SK-N-SH treated with all-trans-retinoic acid at 6 μM for 48 hours (cell line): ENCODE results near the gene CNTN4.

Source experiments
- ATAC-seq: fragments of 200-7000 bp; cut with Tn5 transposase; 3 replicates; pipeline ENCODE4 v1.9.1; 2020; ENCODE audit warnings: mild to moderate bottlenecking, moderate library complexity
- ARNTL ChIP-seq: fragments of 450-650 bp; formaldehyde crosslinking; IDR thresholded peaks from 2 replicates; pipeline ENCODE4 v1.5.0; 2020; ENCODE audit warnings: low read depth, mild to moderate bottlenecking, moderate library complexity, borderline replicate concordance
- BACH2 ChIP-seq: fragments of 250-450 bp; sonication (Bioruptor Pico); IDR thresholded peaks from 2 replicates; pipeline ENCODE4 v1.9.0; 2021; ENCODE audit warnings: mild to moderate bottlenecking, borderline replicate concordance
- CSDC2 ChIP-seq: fragments of 250-450 bp; sonication (Bioruptor Pico); IDR thresholded peaks from 2 replicates; pipeline ENCODE4 v1.5.0; 2020; ENCODE audit warnings: mild to moderate bottlenecking, moderate library complexity
- ESRRG ChIP-seq: fragments of 250-450 bp; sonication (Bioruptor Pico); IDR thresholded peaks from 2 replicates; pipeline ENCODE4 v1.6.1; 2021; ENCODE audit warnings: mild to moderate bottlenecking
- GLIS3 ChIP-seq: fragments of 250-450 bp; sonication (Bioruptor Pico); IDR thresholded peaks from 2 replicates; pipeline ENCODE4 v1.5.0; 2020; ENCODE audit warnings: mild to moderate bottlenecking, moderate library complexity
- ISL1 ChIP-seq: fragments of 250-450 bp; sonication (Bioruptor Pico); IDR thresholded peaks from 2 replicates; pipeline ENCODE4 v2.1.2; 2022; ENCODE audit warnings: mild to moderate bottlenecking, moderate library complexity
- OSR1 ChIP-seq: fragments of 250-450 bp; sonication (Bioruptor Pico); IDR thresholded peaks from 2 replicates; pipeline ENCODE4 v1.8.0; 2022; ENCODE audit warnings: moderate library complexity, mild to moderate bottlenecking, inconsistent platforms
- SNAI2 ChIP-seq: fragments of 250-450 bp; sonication (Bioruptor Pico); IDR thresholded peaks from 2 replicates; pipeline ENCODE4 v1.5.0; 2020; ENCODE audit warnings: mild to moderate bottlenecking, moderate library complexity
- TCF4 ChIP-seq: fragments of 250-450 bp; sonication (Bioruptor Pico); IDR thresholded peaks from 2 replicates; pipeline ENCODE4 v1.8.0; 2021; ENCODE audit warnings: mild to moderate bottlenecking, moderate library complexity, borderline replicate concordance
- ZFP3 ChIP-seq: fragments of 250-450 bp; sonication (Bioruptor Pico); IDR thresholded peaks from 2 replicates; pipeline ENCODE4 v1.5.0; 2020; ENCODE audit warnings: mild to moderate bottlenecking, moderate library complexity
- ZFP30 ChIP-seq: fragments of 450-650 bp; formaldehyde crosslinking; IDR thresholded peaks from 2 replicates; pipeline ENCODE4 v1.5.0; 2022; ENCODE audit warnings: mild to moderate bottlenecking, moderate library complexity
- ZNF565 ChIP-seq: fragments of 450-650 bp; formaldehyde crosslinking; conservative IDR thresholded peaks from 2 replicates; pipeline ENCODE4 v1.5.0; 2020; ENCODE audit warnings: low read depth, mild to moderate bottlenecking, moderate library complexity
- ZNF70 ChIP-seq: fragments of 450-650 bp; formaldehyde crosslinking; IDR thresholded peaks from 2 replicates; pipeline ENCODE4 v1.5.0; 2020; ENCODE audit warnings: mild to moderate bottlenecking, moderate library complexity
- TF ChIP-seq, protein P1 (sequence below): fragments of 250-450 bp; sonication (Bioruptor Pico); IDR thresholded peaks from 2 replicates; pipeline ENCODE4 v1.5.1; 2021; ENCODE audit warnings: mild to moderate bottlenecking, moderate library complexity
- TF ChIP-seq, protein P2 (sequence below): fragments of 250-450 bp; sonication (Bioruptor Pico); IDR thresholded peaks from 2 replicates; pipeline ENCODE4 v1.8.0; 2020; ENCODE audit warnings: mild to moderate bottlenecking, moderate library complexity, borderline replicate concordance
- TF ChIP-seq, protein P3 (sequence below): fragments of 250-450 bp; sonication (Bioruptor Pico); IDR thresholded peaks from 2 replicates; pipeline ENCODE4 v1.5.0; 2020; ENCODE audit warnings: mild to moderate bottlenecking, moderate library complexity
- TF ChIP-seq, protein P4 (sequence below): fragments of 250-450 bp; sonication (Bioruptor Pico); IDR thresholded peaks from 2 replicates; pipeline ENCODE4 v1.8.0; 2021; ENCODE audit warnings: low read depth, mild to moderate bottlenecking, moderate library complexity, borderline replicate concordance
- TF ChIP-seq, protein P5 (sequence below): fragments of 250-450 bp; sonication (Bioruptor Pico); IDR thresholded peaks from 2 replicates; pipeline ENCODE4 v1.5.1; 2020; ENCODE audit warnings: low read depth, mild to moderate bottlenecking, moderate library complexity

CNTN4 gene

DNA sequence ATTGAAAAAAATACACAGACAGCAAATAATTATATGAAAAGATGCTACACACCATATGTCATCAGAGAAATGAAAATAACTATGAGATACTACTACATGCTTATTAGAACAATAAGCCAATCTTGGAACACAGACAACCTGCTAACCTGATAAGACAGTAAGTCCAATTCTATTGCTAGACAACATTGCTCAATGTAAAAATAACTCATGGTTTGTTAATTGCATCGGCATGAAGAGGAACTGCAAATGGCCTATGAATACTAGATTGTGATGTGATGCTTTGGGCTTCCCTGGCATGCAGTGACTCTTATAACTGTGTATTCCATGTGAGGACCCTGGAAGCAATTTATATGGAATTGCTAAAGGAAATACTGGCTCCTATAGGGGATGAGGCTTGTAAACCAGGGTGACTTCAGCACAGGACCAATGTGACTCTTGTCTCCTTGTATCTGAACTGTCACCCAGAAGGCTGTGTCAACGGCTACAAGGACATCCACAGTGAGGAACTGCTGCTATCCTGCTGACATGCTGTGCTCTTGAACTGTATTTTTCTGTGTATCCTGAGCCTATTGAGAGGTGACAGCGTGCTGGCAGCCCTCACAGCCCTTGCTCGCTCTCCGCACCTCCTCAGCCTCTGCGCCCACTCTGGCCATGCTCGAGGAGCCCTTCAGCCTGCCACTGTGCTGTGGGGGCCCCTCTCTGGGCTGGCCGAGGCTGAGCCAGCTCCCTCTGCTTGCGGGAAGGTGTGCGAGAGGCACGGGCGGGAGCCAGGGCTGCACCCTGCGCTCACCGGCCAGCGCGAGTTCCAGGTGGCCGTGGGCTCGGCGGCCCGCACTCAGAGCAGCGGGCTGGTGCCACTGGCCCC, 385.7 kb downstream of the CNTN4 start:
- no peak for ATAC-seq
- no peak for TF ChIP-seq ZNF70 (CRISPR knock-in tag)
- no peak for TF ChIP-seq SNAI2 (CRISPR knock-in tag)
- TF ChIP-seq GLIS3, result no peak
- TF ChIP-seq TCF4 (CRISPR knock-in tag), result no peak
- TF ChIP-seq, protein P1, sequence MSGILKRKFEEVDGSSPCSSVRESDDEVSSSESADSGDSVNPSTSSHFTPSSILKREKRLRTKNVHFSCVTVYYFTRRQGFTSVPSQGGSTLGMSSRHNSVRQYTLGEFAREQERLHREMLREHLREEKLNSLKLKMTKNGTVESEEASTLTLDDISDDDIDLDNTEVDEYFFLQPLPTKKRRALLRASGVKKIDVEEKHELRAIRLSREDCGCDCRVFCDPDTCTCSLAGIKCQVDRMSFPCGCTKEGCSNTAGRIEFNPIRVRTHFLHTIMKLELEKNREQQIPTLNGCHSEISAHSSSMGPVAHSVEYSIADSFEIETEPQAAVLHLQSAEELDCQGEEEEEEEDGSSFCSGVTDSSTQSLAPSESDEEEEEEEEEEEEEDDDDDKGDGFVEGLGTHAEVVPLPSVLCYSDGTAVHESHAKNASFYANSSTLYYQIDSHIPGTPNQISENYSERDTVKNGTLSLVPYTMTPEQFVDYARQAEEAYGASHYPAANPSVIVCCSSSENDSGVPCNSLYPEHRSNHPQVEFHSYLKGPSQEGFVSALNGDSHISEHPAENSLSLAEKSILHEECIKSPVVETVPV, result no peak
- TF ChIP-seq ZFP3 (CRISPR knock-in tag), result no peak
- no peak for TF ChIP-seq BACH2 (CRISPR knock-in tag)
- TF ChIP-seq, protein P2, sequence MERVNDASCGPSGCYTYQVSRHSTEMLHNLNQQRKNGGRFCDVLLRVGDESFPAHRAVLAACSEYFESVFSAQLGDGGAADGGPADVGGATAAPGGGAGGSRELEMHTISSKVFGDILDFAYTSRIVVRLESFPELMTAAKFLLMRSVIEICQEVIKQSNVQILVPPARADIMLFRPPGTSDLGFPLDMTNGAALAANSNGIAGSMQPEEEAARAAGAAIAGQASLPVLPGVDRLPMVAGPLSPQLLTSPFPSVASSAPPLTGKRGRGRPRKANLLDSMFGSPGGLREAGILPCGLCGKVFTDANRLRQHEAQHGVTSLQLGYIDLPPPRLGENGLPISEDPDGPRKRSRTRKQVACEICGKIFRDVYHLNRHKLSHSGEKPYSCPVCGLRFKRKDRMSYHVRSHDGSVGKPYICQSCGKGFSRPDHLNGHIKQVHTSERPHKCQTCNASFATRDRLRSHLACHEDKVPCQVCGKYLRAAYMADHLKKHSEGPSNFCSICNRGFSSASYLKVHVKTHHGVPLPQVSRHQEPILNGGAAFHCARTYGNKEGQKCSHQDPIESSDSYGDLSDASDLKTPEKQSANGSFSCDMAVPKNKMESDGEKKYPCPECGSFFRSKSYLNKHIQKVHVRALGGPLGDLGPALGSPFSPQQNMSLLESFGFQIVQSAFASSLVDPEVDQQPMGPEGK (CRISPR knock-in tag), result no peak
- no peak for TF ChIP-seq ZFP30

DNA sequence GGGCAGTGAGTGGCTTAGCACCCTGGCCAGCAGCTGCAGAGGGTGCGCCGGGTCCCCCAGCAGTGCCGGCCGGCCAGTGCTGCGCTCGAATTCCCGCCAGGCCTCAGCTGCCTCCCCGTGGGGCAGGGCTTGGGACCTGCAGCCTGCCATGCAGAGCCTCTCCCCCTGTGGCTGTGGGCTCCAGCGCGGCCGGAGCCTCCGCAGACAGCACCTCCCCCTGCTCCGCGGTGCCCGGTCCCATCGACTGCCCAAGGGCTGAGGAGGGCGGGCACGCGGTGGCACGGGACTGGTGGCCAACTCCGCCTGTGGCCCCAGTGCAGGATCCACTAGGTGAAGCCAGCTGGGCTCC, 386.3 kb downstream of the CNTN4 start:
- ATAC-seq, result no peak
- TF ChIP-seq GLIS3 (no peak), ISL1 (no peak), OSR1 (CRISPR knock-in tag) (no peak), SNAI2 (CRISPR knock-in tag) (no peak), ZFP3 (CRISPR knock-in tag) (no peak)
- TF ChIP-seq, protein P3, sequence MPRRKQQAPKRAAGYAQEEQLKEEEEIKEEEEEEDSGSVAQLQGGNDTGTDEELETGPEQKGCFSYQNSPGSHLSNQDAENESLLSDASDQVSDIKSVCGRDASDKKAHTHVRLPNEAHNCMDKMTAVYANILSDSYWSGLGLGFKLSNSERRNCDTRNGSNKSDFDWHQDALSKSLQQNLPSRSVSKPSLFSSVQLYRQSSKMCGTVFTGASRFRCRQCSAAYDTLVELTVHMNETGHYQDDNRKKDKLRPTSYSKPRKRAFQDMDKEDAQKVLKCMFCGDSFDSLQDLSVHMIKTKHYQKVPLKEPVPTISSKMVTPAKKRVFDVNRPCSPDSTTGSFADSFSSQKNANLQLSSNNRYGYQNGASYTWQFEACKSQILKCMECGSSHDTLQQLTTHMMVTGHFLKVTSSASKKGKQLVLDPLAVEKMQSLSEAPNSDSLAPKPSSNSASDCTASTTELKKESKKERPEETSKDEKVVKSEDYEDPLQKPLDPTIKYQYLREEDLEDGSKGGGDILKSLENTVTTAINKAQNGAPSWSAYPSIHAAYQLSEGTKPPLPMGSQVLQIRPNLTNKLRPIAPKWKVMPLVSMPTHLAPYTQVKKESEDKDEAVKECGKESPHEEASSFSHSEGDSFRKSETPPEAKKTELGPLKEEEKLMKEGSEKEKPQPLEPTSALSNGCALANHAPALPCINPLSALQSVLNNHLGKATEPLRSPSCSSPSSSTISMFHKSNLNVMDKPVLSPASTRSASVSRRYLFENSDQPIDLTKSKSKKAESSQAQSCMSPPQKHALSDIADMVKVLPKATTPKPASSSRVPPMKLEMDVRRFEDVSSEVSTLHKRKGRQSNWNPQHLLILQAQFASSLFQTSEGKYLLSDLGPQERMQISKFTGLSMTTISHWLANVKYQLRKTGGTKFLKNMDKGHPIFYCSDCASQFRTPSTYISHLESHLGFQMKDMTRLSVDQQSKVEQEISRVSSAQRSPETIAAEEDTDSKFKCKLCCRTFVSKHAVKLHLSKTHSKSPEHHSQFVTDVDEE (CRISPR knock-in tag), result no peak
- TF ChIP-seq, protein P4, sequence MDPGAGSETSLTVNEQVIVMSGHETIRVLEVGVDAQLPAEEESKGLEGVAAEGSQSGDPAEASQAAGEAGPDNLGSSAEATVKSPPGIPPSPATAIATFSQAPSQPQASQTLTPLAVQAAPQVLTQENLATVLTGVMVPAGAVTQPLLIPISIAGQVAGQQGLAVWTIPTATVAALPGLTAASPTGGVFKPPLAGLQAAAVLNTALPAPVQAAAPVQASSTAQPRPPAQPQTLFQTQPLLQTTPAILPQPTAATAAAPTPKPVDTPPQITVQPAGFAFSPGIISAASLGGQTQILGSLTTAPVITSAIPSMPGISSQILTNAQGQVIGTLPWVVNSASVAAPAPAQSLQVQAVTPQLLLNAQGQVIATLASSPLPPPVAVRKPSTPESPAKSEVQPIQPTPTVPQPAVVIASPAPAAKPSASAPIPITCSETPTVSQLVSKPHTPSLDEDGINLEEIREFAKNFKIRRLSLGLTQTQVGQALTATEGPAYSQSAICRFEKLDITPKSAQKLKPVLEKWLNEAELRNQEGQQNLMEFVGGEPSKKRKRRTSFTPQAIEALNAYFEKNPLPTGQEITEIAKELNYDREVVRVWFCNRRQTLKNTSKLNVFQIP, result no peak
- TF ChIP-seq, all 23 proteins: peak for 0

DNA sequence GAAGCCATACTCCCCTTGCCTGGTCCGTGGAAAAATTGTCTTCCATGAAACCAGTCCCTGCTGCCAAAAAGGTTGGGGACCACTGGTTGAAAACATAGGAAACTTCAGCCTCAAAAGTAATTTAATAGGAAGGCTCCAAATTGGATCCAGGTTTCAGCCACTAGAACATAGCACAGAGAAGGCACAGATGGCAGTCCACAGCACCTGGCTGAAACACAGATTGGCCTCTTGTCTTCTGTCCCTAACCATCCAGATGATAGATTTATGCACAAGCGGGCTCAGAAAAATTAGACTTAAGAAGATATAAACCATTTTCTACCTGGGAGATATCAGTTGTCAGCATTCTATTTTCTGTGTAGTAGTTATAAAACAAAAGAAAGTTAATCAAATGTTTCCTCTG, 397.1 kb downstream of the CNTN4 start:
- no peak for ATAC-seq
- TF ChIP-seq, protein P3 (CRISPR knock-in tag), result no peak
- TF ChIP-seq TCF4 (CRISPR knock-in tag), result no peak
- no peak for TF ChIP-seq ZNF70 (CRISPR knock-in tag)
- TF ChIP-seq ZNF565 (CRISPR knock-in tag), result no peak
- no peak for TF ChIP-seq CSDC2 (CRISPR knock-in tag)
- no peak for TF ChIP-seq BACH2 (CRISPR knock-in tag)
- TF ChIP-seq, protein P4, result no peak
- no peak for TF ChIP-seq GLIS3
- no peak for TF ChIP-seq ARNTL (CRISPR knock-in tag)
- no peak for TF ChIP-seq ESRRG
- no peak for TF ChIP-seq ISL1
- TF ChIP-seq, protein P2 (CRISPR knock-in tag), result no peak
- TF ChIP-seq OSR1 (CRISPR knock-in tag), result no peak
- TF ChIP-seq, protein P5, sequence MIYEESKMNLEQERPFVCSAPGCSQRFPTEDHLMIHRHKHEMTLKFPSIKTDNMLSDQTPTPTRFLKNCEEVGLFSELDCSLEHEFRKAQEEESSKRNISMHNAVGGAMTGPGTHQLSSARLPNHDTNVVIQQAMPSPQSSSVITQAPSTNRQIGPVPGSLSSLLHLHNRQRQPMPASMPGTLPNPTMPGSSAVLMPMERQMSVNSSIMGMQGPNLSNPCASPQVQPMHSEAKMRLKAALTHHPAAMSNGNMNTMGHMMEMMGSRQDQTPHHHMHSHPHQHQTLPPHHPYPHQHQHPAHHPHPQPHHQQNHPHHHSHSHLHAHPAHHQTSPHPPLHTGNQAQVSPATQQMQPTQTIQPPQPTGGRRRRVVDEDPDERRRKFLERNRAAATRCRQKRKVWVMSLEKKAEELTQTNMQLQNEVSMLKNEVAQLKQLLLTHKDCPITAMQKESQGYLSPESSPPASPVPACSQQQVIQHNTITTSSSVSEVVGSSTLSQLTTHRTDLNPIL (CRISPR knock-in tag), result no peak
